ENCODE data around the gene NECTIN2. TPM values are rescaled to one million over a fixed set of nuclear protein-coding genes. Genes with fewer than 3 reads are reported as not detected.

NECTIN2 gene
- total and polyA plus RNA-seq, 2 donors (not counting 1 experiment from before 2014, with no cell fraction given), result 0.15 to 0.32 TPM

DNA sequence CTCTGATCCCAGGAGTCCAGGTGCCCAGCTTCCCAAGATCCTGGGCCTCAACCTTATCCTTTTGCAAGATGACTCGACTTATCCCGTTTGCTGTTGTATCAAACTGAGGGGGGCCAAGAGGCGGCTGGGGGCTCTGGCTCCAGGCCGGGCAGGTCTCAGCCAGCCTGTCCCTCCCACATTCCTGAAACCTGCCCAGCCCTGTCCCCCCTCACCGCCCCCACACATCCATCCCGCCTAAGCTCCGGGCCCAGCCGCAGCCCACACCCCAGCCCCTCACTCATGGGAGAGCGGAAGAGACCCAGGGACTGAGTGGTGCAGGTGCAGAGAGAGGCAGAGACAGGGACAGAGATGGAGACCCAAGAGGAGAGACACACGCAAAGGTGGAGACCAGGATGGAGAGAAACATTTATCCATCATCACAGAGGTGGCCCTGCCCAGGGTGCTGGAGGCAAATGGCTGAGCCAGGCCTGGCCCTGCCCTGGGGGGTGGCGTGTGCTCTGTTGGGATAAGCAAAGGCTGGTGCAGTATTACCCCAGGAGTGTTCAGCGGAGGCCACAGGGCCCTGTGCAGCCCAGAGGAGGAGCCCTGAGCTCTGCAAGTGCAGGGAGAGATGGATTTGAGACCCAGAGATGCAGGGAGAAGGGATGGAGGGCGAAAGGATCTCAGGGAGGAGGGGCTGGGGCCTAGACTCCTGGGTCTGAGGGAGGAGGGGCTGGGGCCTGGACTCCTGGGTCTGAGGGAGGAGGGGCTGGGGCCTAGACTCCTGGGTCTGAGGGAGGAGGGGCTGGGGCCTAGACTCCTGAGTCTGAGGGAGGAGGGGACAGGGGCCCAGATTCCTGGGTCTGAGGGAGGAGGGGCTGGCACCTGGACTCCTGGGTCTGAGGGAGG lies 35.6 kb upstream of the NECTIN2 start:
- H3K4me2 ChIP-seq (replicated peaks; ENCODE audit: low read depth, low read length, poor library complexity, severe bottlenecking), result no peak overlapping the region

DNA sequence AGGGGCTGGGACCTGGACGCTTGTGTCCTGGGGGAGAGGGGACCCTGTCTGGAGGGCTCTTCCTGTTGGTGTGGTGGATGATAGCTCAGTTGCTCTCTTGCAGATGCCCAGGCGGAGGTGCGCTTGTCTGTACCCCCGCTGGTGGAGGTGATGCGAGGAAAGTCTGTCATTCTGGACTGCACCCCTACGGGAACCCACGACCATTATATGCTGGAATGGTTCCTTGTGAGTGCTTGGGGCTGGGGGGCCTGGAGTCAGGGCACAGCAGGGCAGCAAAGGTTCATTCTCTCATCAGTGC lies 35.0 kb upstream of the NECTIN2 start:
- peaks cover 10% of the 10 kb centered on the region in 2 donors for H3K4me1 ChIP-seq (ENCODE audit: control insufficient read depth in 2 of 2, insufficient read depth in 2 of 2, low read length in 2 of 2)
- intact Hi-C loops (cut with micrococcal nuclease), result no loop called here
- CTCF ChIA-PET, result interaction anchor here (0.7 kb wide), 1 partner anchor 31 kb away, joined by 3 read pairs; no protein-coding TSS in a partner anchor
- no peaks in the 10 kb centered on the region for H4K20me1 ChIP-seq (ENCODE audit: control insufficient read depth, insufficient read depth, low read length, poor library complexity, severe bottlenecking)
- H3K79me2 ChIP-seq (ENCODE audit: control insufficient read depth, insufficient read depth, low read length), result no peaks in the 10 kb centered on the region
- no peak overlapping the region for H3K4me3 ChIP-seq (ENCODE audit: control extremely low read depth in 1 of 5, extremely low read depth in 1 of 5, insufficient read depth in 1 of 5, low read depth in 2 of 5, low read length in 4 of 5)
- no peak overlapping the region for H3K27ac ChIP-seq (ENCODE audit: low read length in 2 of 2)
- no peak overlapping the region for H3K9ac ChIP-seq (ENCODE audit: low read length)
- 91% methylated on average over 4 of the region's 7 CpGs for WGBS (ENCODE audit: insufficient coverage)
- no peak for ATAC-seq (ENCODE audit: low read depth)
- H3K27ac Mint-ChIP-seq, result no peak overlapping the region
- TF ChIP-seq, protein P1, sequence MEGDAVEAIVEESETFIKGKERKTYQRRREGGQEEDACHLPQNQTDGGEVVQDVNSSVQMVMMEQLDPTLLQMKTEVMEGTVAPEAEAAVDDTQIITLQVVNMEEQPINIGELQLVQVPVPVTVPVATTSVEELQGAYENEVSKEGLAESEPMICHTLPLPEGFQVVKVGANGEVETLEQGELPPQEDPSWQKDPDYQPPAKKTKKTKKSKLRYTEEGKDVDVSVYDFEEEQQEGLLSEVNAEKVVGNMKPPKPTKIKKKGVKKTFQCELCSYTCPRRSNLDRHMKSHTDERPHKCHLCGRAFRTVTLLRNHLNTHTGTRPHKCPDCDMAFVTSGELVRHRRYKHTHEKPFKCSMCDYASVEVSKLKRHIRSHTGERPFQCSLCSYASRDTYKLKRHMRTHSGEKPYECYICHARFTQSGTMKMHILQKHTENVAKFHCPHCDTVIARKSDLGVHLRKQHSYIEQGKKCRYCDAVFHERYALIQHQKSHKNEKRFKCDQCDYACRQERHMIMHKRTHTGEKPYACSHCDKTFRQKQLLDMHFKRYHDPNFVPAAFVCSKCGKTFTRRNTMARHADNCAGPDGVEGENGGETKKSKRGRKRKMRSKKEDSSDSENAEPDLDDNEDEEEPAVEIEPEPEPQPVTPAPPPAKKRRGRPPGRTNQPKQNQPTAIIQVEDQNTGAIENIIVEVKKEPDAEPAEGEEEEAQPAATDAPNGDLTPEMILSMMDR (IDR thresholded peaks at IDR 0.05), result no peak
- TF ChIP-seq EZH2 (IDR thresholded peaks at IDR 0.05; ENCODE audit: borderline replicate concordance, insufficient read depth, low read depth, low read length, poor library complexity, severe bottlenecking), result no peak
- H3K27me3 ChIP-seq (replicated peaks in 1 of 4; ENCODE audit: control extremely low read depth in 1 of 4, control insufficient read depth in 3 of 4, insufficient read depth in 4 of 4, low read length in 3 of 4), result peaks cover 0 to 31% (median 7%) of the 10 kb centered on the region in 4 experiments
- H3K27me3 Mint-ChIP-seq, result peaks cover 31% of the 10 kb centered on the region
- no peaks in the 10 kb centered on the region for H3K9me3 Mint-ChIP-seq (ENCODE audit: insufficient read depth)
- no peak for DNase-seq
- peaks cover 9% of the 10 kb centered on the region for H3K4me1 Mint-ChIP-seq
- H3K4me2 ChIP-seq (replicated peaks; ENCODE audit: low read depth, low read length, poor library complexity, severe bottlenecking), result no peak overlapping the region
- no peak overlapping the region for H3K4me3 Mint-ChIP-seq
- peaks cover 0 to 4% (median 0%) of the 10 kb centered on the region in 3 donors for H3K9me3 ChIP-seq (ENCODE audit: control extremely low read depth in 1 of 3, control insufficient read depth in 2 of 3, insufficient read depth in 1 of 3, low read length in 2 of 3)
- no peak overlapping the region for H2AFZ ChIP-seq (ENCODE audit: insufficient read depth, low read depth, low read length, poor library complexity, severe bottlenecking)
- H3K36me3 ChIP-seq (replicated peaks in 1 of 2; ENCODE audit: control extremely low read depth in 1 of 2, control insufficient read depth in 1 of 2, extremely low read depth in 1 of 2, insufficient read depth in 2 of 2, low read length in 1 of 2), result no peaks in the 10 kb centered on the region
- POLR2A ChIA-PET, result no interaction called here

More for the DNA sequence above, 35.6 kb upstream of the NECTIN2 start:
- ChIA-PET POLR2A (no interaction called here), CTCF (interaction anchor here (0.7 kb wide), 1 partner anchor 30 kb away, joined by 3 read pairs; no protein-coding TSS in a partner anchor)
- H3K27ac ChIP-seq (ENCODE audit: low read length in 2 of 2), result no peak overlapping the region
- intact Hi-C loops (cut with micrococcal nuclease), result no loop called here
- no peaks in the 10 kb centered on the region for H3K36me3 ChIP-seq (replicated peaks in 1 of 2; ENCODE audit: control extremely low read depth in 1 of 2, control insufficient read depth in 1 of 2, extremely low read depth in 1 of 2, insufficient read depth in 2 of 2, low read length in 1 of 2)
- no peak overlapping the region for H3K4me3 ChIP-seq (ENCODE audit: control extremely low read depth in 1 of 5, extremely low read depth in 1 of 5, insufficient read depth in 1 of 5, low read depth in 2 of 5, low read length in 4 of 5)
- Mint-ChIP-seq H3K4me1 (peaks cover 9% of the 10 kb centered on the region), H3K27ac (no peak overlapping the region), H3K4me3 (no peak overlapping the region), H3K27me3 (peaks cover 31% of the 10 kb centered on the region), H3K9me3 (ENCODE audit: insufficient read depth) (no peaks in the 10 kb centered on the region)
- ATAC-seq (ENCODE audit: low read depth) (no peak), DNase-seq (no peak)
- H3K9ac ChIP-seq (ENCODE audit: low read length), result no peak overlapping the region
- H3K9me3 ChIP-seq (ENCODE audit: control extremely low read depth in 1 of 3, control insufficient read depth in 2 of 3, insufficient read depth in 1 of 3, low read length in 2 of 3), result peaks cover 0 to 4% (median 0%) of the 10 kb centered on the region in 3 donors
- H3K79me2 ChIP-seq (ENCODE audit: control insufficient read depth, insufficient read depth, low read length), result no peaks in the 10 kb centered on the region
- 93% methylated on average over 7 of the region's 13 CpGs for WGBS (ENCODE audit: insufficient coverage)
- no peak overlapping the region for H2AFZ ChIP-seq (ENCODE audit: insufficient read depth, low read depth, low read length, poor library complexity, severe bottlenecking)
- H3K4me1 ChIP-seq (ENCODE audit: control insufficient read depth in 2 of 2, insufficient read depth in 2 of 2, low read length in 2 of 2), result peaks cover 10% of the 10 kb centered on the region in 2 donors
- TF ChIP-seq EZH2 (IDR thresholded peaks at IDR 0.05; ENCODE audit: borderline replicate concordance, insufficient read depth, low read depth, low read length, poor library complexity, severe bottlenecking), result no peak
- TF ChIP-seq, protein P1 (IDR thresholded peaks at IDR 0.05), result no peak
- H4K20me1 ChIP-seq (ENCODE audit: control insufficient read depth, insufficient read depth, low read length, poor library complexity, severe bottlenecking), result no peaks in the 10 kb centered on the region
- H3K27me3 ChIP-seq (replicated peaks in 1 of 4; ENCODE audit: control extremely low read depth in 1 of 4, control insufficient read depth in 3 of 4, insufficient read depth in 4 of 4, low read length in 3 of 4), result peaks cover 0 to 31% (median 7%) of the 10 kb centered on the region in 4 experiments

Data from B cell (primary cell).